Right lobe of liver (tissue), 4 donors: ENCODE results near the gene NEDD1.

Source experiments
- POLR2A ChIP-seq: fragments of 450-650 bp; IDR thresholded peaks from one replicate; pipeline ENCODE4 v1.6.1; 2017; ENCODE audit warnings: antibody characterized with exemption, mild to moderate bottlenecking
- TF ChIP-seq, protein P1 (sequence below), 4 donors: fragments of 200-600 bp in 3 of 4; fragments of 450-650 bp in 1 of 4; IDR thresholded peaks; one replicate each; pipeline versions ENCODE4 v1.5.1 to v1.8.0; 2016 to 2022; ENCODE audit warnings: antibody characterized with exemption in 4 of 4, mild to moderate bottlenecking in 2 of 4
- donor health status: DM: no; HTN: no; CAD: no.
- donor health status: DM: no; HTN: no; CAD: no.
- donor health status: DM: no; HTN: yes; CAD: no.

DNA sequence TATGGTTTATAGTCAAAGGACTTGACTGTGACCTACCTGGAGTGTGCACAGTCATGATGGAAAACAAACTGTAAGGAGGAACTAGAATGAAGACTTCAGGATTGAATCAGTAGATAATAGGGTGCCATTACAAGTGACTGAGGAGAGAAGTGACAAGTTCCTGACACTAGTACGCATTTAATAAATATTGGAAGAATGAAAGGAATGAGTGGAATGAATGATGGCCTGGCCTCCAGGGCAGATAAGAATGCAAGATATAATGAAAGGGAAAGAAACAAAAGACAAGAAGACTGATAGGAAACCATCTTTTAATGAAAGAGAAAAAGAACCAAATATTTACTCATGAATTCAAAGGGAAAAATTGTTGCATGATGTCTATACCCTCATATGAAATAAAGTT, 44.7 kb upstream of the NEDD1 start:
- TF ChIP-seq, protein P1, sequence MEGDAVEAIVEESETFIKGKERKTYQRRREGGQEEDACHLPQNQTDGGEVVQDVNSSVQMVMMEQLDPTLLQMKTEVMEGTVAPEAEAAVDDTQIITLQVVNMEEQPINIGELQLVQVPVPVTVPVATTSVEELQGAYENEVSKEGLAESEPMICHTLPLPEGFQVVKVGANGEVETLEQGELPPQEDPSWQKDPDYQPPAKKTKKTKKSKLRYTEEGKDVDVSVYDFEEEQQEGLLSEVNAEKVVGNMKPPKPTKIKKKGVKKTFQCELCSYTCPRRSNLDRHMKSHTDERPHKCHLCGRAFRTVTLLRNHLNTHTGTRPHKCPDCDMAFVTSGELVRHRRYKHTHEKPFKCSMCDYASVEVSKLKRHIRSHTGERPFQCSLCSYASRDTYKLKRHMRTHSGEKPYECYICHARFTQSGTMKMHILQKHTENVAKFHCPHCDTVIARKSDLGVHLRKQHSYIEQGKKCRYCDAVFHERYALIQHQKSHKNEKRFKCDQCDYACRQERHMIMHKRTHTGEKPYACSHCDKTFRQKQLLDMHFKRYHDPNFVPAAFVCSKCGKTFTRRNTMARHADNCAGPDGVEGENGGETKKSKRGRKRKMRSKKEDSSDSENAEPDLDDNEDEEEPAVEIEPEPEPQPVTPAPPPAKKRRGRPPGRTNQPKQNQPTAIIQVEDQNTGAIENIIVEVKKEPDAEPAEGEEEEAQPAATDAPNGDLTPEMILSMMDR (IDR thresholded peaks at IDR 0.05) = no peak
- TF ChIP-seq POLR2A = no peak
